Mononuclear cell (primary cell): Measurements from ENCODE around the gene TMBIM1. TPM values are rescaled to one million over a fixed set of nuclear protein-coding genes. Genes with fewer than 3 reads are reported as not detected.

Experiments used
- H3K27me3 ChIP-seq: 2 replicates; pipeline ENCODE4 v1.6.0; 2011; ENCODE audit warnings: low read length, control low read depth; ENCODE audit not compliant: insufficient read depth
- H3K4me1 ChIP-seq: 2 replicates; pipeline ENCODE4 v1.5.1; 2011; ENCODE audit warnings: mild to moderate bottlenecking, low read length, control low read depth; ENCODE audit not compliant: insufficient read depth
- H3K4me3 ChIP-seq: 2 replicates; pipeline ENCODE4 v1.5.1; 2011; ENCODE audit warnings: mild to moderate bottlenecking, low read length, moderate library complexity
- H3K9me3 ChIP-seq: 2 replicates; pipeline ENCODE4 v1.5.1; 2011; ENCODE audit warnings: low read depth, mild to moderate bottlenecking, control low read depth, low read length
- total RNA-seq: library from RNA; depleted of rRNA; stranded (reverse); fragments of >200 nt; gene quantifications from one replicate; pipeline ENCODE4 v1.2.3, GENCODE V29; 2012

TMBIM1 gene
- total RNA-seq, 1 donor: 87.5 TPM

DNA sequence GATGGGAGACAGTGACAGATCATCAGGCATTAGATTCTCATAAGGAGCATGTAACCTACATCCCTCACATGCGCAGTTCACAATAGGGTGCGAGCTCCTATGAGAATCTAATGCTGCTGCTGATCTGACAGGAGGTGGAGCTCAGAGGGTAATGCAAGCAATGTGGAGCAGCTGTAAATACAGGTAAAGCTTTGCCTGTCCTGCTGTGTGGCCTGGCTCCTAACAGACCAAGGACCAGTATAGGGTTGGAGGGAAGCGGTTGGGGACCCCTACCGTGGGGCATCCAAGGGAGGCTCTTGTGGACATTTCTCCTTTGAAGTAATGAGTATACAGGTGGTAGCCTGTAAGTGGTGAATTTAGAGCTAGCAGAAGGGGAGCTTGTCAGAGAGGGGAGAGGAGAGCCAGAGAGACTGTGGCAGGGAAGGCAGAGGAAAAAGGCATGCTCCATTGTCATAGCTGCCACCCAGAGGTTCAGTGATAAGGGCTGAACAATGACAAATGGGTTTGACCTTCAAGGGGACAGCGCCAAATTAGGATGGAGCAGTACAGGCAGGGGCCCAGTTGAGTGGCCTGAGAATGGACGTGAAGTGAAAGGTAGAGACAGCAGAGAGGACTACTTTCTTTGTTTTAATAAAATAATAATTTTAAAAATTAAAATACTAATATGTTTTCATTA, 15.2 kb upstream of the TMBIM1 start:
- Histone ChIP-seq H3K4me1 (peaks cover 16% of the 10 kb centered on the region), H3K27me3 (no peaks in the 10 kb centered on the region), H3K9me3 (no peaks in the 10 kb centered on the region)

GRCh38 chr2:218306184-218306920, 14.0 kb upstream of the TMBIM1 start:
- Histone ChIP-seq H3K4me1 (peaks cover 14% of the 10 kb centered on the region), H3K9me3 (no peaks in the 10 kb centered on the region), H3K4me3 (no peak overlapping the region), H3K27me3 (no peaks in the 10 kb centered on the region)

More for the DNA sequence above, 15.2 kb upstream of the TMBIM1 start:
- H3K4me3 ChIP-seq: no peak overlapping the region

DNA sequence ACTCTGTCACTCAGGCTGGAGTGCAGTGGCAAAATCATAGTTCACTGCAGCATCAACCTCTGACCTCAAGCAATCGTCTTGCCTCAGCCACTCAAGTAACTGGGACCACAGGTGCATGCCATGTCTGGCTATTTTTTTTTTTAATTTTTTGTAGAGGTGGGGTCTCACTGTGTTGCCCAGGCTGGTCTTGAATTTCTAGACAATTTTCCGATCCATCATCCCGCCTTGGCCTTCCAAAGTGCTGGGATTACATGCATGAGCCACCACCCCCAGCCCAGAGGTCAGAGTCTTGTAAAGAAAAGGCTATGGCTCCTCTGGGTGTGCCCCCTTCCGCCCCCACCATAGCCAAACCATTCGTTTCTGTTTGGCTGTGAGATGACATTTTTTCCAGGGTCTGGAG, 13.1 kb upstream of the TMBIM1 start:
- Histone ChIP-seq H3K4me1 (peaks cover 18% of the 10 kb centered on the region), H3K27me3 (no peaks in the 10 kb centered on the region), H3K9me3 (no peaks in the 10 kb centered on the region), H3K4me3 (no peak overlapping the region)

DNA sequence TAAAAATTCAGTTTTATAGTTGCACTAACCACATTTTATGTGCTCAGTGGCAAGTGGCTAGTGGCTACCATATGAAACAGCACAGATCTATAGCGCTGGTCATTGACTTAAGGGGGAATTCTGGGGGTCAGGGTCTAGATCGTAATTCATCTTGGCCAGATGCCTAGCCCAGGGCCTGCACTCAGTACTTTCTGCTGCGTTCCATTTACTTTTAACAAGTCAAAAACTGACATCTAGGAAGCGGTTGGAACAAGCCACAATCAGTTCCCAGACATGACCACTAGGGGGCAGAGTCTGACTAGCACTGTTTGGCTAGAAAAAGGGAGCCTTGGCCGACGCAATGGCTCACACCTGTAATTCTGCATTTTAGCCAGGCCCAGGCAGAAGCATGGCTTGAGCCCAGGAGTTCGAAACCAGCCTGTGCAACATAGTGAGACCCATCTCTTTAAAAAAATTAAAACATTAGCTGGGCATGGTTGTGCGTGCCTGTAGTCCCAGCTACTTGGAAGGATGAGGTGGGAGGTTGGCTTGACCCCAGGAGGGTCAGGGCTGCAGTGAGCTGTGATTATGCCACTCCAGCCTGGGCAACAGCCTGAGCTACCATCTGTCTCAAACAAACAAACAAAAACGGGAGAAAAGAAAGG, 9.0 kb upstream of the TMBIM1 start:
- peaks cover 7% of the 10 kb centered on the region for H3K4me1 ChIP-seq
- H3K27me3 ChIP-seq: no peaks in the 10 kb centered on the region

GRCh38 chr2:218300141-218300540, 7.8 kb upstream of the TMBIM1 start:
- Histone ChIP-seq H3K27me3 (no peaks in the 10 kb centered on the region), H3K9me3 (no peaks in the 10 kb centered on the region), H3K4me3 (no peak overlapping the region), H3K4me1 (peaks cover 7% of the 10 kb centered on the region)

More for the DNA sequence above, 9.0 kb upstream of the TMBIM1 start:
- H3K4me3 ChIP-seq: no peak overlapping the region
- H3K9me3 ChIP-seq: no peaks in the 10 kb centered on the region

- Histone ChIP-seq H3K4me3 (no peak overlapping the region), H3K9me3 (no peaks in the 10 kb centered on the region), H3K27me3 (no peaks in the 10 kb centered on the region), H3K4me1 (peaks cover 22% of the 10 kb centered on the region)
These were observed 6.1 kb upstream of the TMBIM1 start for GRCh38 chr2:218298314-218298875.

- Histone ChIP-seq H3K27me3 (no peaks in the 10 kb centered on the region), H3K4me1 (peaks cover 32% of the 10 kb centered on the region), H3K4me3 (no peak overlapping the region), H3K9me3 (no peaks in the 10 kb centered on the region)
These were observed 4.5 kb upstream of the TMBIM1 start for GRCh38 chr2:218296847-218297246.

GRCh38 chr2:218296200-218296599, 3.9 kb upstream of the TMBIM1 start:
- H3K4me3 ChIP-seq: no peak overlapping the region
- H3K4me1 ChIP-seq: peaks cover 32% of the 10 kb centered on the region
- H3K27me3 ChIP-seq: no peaks in the 10 kb centered on the region
- H3K9me3 ChIP-seq: no peaks in the 10 kb centered on the region

GRCh38 chr2:218295029-218295428, 2.7 kb upstream of the TMBIM1 start:
- Histone ChIP-seq H3K4me1 (peaks cover 42% of the 10 kb centered on the region), H3K9me3 (no peaks in the 10 kb centered on the region), H3K27me3 (no peaks in the 10 kb centered on the region), H3K4me3 (no peak overlapping the region)

DNA sequence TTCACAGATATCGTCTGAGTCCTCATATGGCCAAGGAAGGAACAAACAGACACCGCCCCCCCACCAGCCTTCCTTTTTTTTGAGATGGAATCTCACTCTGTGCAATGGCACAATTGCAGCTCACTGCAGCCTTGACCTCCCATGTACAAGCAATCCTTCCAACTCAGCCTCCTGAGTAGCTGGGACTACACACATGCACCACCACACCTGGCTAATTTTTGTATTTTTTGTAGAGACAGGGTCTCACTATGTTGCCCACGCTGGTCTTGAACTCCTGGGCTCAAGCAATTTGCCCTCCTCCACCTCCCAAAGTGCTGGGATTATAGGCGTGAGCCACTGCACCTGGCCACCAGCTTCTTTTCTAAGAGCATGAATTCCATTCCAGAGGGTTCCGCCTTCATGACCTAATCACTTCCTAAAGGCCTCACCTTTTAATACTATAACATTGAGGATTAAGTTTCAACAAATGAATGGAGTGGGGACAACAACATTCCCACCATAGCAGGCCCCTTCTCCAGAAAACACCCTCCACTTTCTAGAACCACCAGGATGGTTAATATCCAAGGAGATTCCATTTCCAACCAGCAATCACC, 2.2 kb upstream of the TMBIM1 start:
- no peaks in the 10 kb centered on the region for H3K27me3 ChIP-seq
- no peak overlapping the region for H3K4me3 ChIP-seq
- peaks cover 47% of the 10 kb centered on the region for H3K4me1 ChIP-seq
- H3K9me3 ChIP-seq: no peaks in the 10 kb centered on the region

GRCh38 chr2:218293715-218294429, 1.6 kb upstream of the TMBIM1 start:
- Histone ChIP-seq H3K27me3 (no peaks in the 10 kb centered on the region), H3K4me3 (no peak overlapping the region), H3K4me1 (peaks cover 53% of the 10 kb centered on the region), H3K9me3 (no peaks in the 10 kb centered on the region)

DNA sequence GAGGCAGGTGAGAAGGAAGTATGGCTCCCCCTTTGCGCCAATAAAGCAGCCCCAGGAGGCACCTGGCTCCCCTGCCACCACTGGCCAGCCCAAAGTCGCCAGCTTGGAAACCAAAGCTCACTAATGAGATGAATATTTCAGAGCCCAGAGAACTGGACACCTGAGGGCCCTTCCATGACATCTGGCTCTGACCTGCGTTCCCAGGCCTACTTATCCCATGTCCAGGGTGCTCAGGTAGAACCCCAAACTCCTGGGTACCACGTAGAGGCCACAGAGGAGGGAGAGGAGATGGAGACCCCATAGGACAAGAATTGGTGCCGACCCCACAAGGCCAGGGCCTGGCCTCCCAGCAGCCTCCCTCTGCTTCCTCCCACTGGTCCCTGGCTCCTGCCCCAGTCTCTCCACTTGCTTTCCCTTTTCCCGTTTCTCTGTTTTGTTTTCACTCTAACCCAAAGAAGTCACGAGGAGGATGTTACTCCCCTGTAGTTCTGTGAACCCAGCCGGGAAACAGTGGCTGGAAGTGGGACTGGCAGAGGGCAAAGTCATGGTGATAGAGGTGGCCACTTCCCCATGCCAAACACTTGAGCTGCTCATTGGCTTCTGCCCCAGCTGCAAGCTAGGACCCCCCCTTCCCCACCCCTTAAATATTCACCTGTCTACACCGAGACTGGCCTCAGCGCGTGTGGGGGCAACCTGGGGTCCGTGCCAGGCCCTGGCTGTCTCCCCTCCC, 820 bp downstream of the TMBIM1 start:
- Histone ChIP-seq H3K4me3 (peak overlapping the region; percentile 83), H3K4me1 (peaks cover 77% of the 10 kb centered on the region), H3K27me3 (no peaks in the 10 kb centered on the region), H3K9me3 (no peaks in the 10 kb centered on the region)

- H3K4me3 ChIP-seq: peak overlapping the region; percentile 83
These were observed 1.7 kb downstream of the TMBIM1 start for GRCh38 chr2:218290316-218291261.

More at GRCh38 chr2:218290316-218291261, 1.7 kb downstream of the TMBIM1 start:
- Histone ChIP-seq H3K27me3 (no peaks in the 10 kb centered on the region), H3K4me1 (peaks cover 86% of the 10 kb centered on the region), H3K9me3 (no peaks in the 10 kb centered on the region)
